NB4 (cell line): Measurements from ENCODE around the gene SNX14.

Experiments
- MAX ChIP-seq: IDR thresholded peaks from 2 replicates; pipeline ENCODE4 v1.6.1; 2011; ENCODE audit warnings: low read depth, low read length
- MYC ChIP-seq: IDR thresholded peaks from 2 replicates; pipeline ENCODE4 v1.6.1; 2011; ENCODE audit warnings: low read depth, low read length
- POLR2A ChIP-seq: IDR thresholded peaks from 2 replicates; pipeline ENCODE4 v1.6.1; 2011; ENCODE audit warnings: mild to moderate bottlenecking; ENCODE audit not compliant: insufficient read length; ENCODE audit errors: extremely low read depth
- TF ChIP-seq, protein P1 (sequence below): IDR thresholded peaks from one replicate; pipeline ENCODE4 v1.5.1; 2012; ENCODE audit warnings: low read depth, low read length

DNA sequence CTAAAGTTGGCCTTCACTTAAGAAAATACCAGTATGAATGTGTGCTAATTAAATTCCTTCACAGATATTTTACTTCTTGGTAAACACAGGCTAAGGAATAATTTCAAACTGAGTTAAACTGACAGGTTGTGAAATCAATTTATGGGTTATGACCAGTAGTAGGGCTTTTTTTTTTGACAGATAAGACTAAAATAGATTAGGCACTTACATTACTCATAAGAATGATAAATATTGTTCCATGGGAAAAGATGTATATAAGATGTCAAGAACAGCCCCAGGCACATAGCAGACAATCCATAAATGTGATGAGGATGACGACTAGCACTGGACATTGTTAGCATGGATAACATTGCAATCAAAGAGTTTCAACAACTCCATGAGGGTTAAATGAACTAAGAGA, 120.9 kb downstream of the SNX14 start:
- TF ChIP-seq, protein P1, sequence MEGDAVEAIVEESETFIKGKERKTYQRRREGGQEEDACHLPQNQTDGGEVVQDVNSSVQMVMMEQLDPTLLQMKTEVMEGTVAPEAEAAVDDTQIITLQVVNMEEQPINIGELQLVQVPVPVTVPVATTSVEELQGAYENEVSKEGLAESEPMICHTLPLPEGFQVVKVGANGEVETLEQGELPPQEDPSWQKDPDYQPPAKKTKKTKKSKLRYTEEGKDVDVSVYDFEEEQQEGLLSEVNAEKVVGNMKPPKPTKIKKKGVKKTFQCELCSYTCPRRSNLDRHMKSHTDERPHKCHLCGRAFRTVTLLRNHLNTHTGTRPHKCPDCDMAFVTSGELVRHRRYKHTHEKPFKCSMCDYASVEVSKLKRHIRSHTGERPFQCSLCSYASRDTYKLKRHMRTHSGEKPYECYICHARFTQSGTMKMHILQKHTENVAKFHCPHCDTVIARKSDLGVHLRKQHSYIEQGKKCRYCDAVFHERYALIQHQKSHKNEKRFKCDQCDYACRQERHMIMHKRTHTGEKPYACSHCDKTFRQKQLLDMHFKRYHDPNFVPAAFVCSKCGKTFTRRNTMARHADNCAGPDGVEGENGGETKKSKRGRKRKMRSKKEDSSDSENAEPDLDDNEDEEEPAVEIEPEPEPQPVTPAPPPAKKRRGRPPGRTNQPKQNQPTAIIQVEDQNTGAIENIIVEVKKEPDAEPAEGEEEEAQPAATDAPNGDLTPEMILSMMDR, result no peak
- TF ChIP-seq POLR2A, result no peak
- no peak for TF ChIP-seq MYC
- no peak for TF ChIP-seq MAX
